A549 (cell line): ENCODE measurements around the gene SPTB. TPM values are rescaled to one million over a fixed set of nuclear protein-coding genes. Genes with fewer than 3 reads are reported as not detected.

Experiments used
- ATAC-seq, 2 experiments: fragments of 200-7000 bp in 1 of 2; fragments of >200 bp in 1 of 2; cut with Nextera tagmentation in 1 of 2; cut with Tn5 transposase in 1 of 2; 3 replicates each; pipeline versions ENCODE4 v1.8.0 to v1.9.1; 2018 to 2020; ENCODE audit warnings: mild to moderate bottlenecking in 1 of 2, moderate library complexity in 1 of 2
- CTCF ChIA-PET: fragments of 300-600 bp; sonication (Branson Sonifier 250); formaldehyde crosslinking; extraction: SDS; loops from one replicate; lab custom pipeline; 2021; ENCODE audit warnings: antibody characterized with exemption, inconsistent platforms; lab: Yijun Ruan, JAX
- POLR2A ChIA-PET: fragments of 350-600 bp; formaldehyde crosslinking; extraction: SDS; loops from one replicate; lab custom pipeline; 2021; ENCODE audit warnings: antibody characterized with exemption, inconsistent platforms; lab: Yijun Ruan, JAX
- DNase-seq, 2 experiments: peaks; one replicate each; pipeline versions ENCODE4 v3.0.0 to v3.0.0-alpha.2; 2011 to 2016; ENCODE audit warnings: low read depth in 1 of 2, low spot score in 1 of 2
- FAIRE-seq: peaks from 2 replicates; lab custom pipeline; 2011; peaks lifted over from hg19 to GRCh38; lab: Jason Lieb, UNC
- H3K27ac ChIP-seq, 2 experiments: fragments of >200 bp; sonication (Bioruptor Twin); formaldehyde crosslinking; 3 replicates each; pipeline ENCODE4 v1.5.1; 2016 to 2017
- H3K4me1 ChIP-seq: fragments of >200 bp; sonication (Bioruptor Twin); formaldehyde crosslinking; 3 replicates; pipeline ENCODE4 v1.6.1; 2016
- H3K4me2 ChIP-seq: fragments of >200 bp; sonication (Bioruptor Twin); formaldehyde crosslinking; 3 replicates; pipeline ENCODE4 v1.6.1; 2016
- H3K4me3 ChIP-seq: fragments of >200 bp; sonication (Bioruptor Twin); formaldehyde crosslinking; 3 replicates; pipeline ENCODE4 v1.5.1; 2016
- H3K9me3 ChIP-seq: fragments of >200 bp; sonication (Bioruptor Twin); formaldehyde crosslinking; 3 replicates; pipeline ENCODE4 v1.6.1; 2016
- BHLHE40 ChIP-seq: IDR thresholded peaks from 2 replicates; pipeline ENCODE4 v1.6.1; 2012; ENCODE audit warnings: low read depth, low read length, inconsistent platforms
- FOXS1 ChIP-seq: fragments of 250-450 bp; sonication (Bioruptor Pico); IDR thresholded peaks from 2 replicates; pipeline ENCODE4 v1.5.0; 2020; ENCODE audit warnings: mild to moderate bottlenecking, moderate library complexity
- GATA3 ChIP-seq: IDR thresholded peaks from 2 replicates; pipeline ENCODE4 v1.6.1; 2012; ENCODE audit warnings: borderline replicate concordance
- HDAC2 ChIP-seq: fragments of 200-600 bp; sonication (generic); IDR thresholded peaks from 2 replicates; pipeline ENCODE4 v1.6.1; 2016
- MAFK ChIP-seq: fragments of 450-650 bp; IDR thresholded peaks from 2 replicates; pipeline ENCODE4 v1.6.1; 2014; ENCODE audit not compliant: partially characterized antibody
- NPAS2 ChIP-seq: fragments of 250-450 bp; sonication (Bioruptor Pico); IDR thresholded peaks from 2 replicates; pipeline ENCODE4 v1.8.0; 2022; ENCODE audit warnings: mild to moderate bottlenecking, moderate library complexity, borderline replicate concordance
- PHF8 ChIP-seq: fragments of 200-600 bp; sonication (generic); IDR thresholded peaks from 2 replicates; pipeline ENCODE4 v1.6.1; 2016; ENCODE audit warnings: low read depth, mild to moderate bottlenecking, antibody characterized with exemption, moderate library complexity, borderline replicate concordance
- POLR2AphosphoS2 ChIP-seq: conservative IDR thresholded peaks from 2 replicates; pipeline ENCODE4 v1.6.1; 2012; ENCODE audit warnings: low read length, improper control_type of control experiment, inconsistent platforms
- RARB ChIP-seq: fragments of 250-450 bp; sonication (Bioruptor Pico); IDR thresholded peaks from 2 replicates; pipeline ENCODE4 v1.8.0; 2021; ENCODE audit warnings: mild to moderate bottlenecking, moderate library complexity
- RNF2 ChIP-seq: fragments of 200-600 bp; sonication (generic); IDR thresholded peaks from 2 replicates; pipeline ENCODE4 v1.6.1; 2016; ENCODE audit warnings: low read depth, mild to moderate bottlenecking, antibody characterized with exemption, moderate library complexity, borderline replicate concordance
- ZC3H11A ChIP-seq: fragments of 450-650 bp; IDR thresholded peaks from 2 replicates; pipeline ENCODE4 v1.6.1; 2014; ENCODE audit warnings: antibody characterized with exemption, mild to moderate bottlenecking
- WGBS: methylation state at CpG from one replicate; pipeline ENCODE4 v1.1.6; 2017; ENCODE audit errors: missing lambda C conversion rate; 5-methylcytosine and 5-hydroxymethylcytosine counted together
- polyA plus RNA-seq, 4 experiments: library from polyadenylated mRNA; depleted of rRNA in 3 of 4; stranded (reverse); fragments of >200 nt; fragmentation: RNase III in 1 of 4; extraction: RNeasy Plus Mini Kit Qiagen cat#74134 plus additional on column Dnase treatment in 1 of 4; gene quantifications; 2 replicates in 3 of 4; 3 replicates in 1 of 4; pipeline ENCODE4 v1.2.3, GENCODE V29; 2011 to 2017
- TF ChIP-seq, protein P1 (sequence below): fragments of 450-650 bp; IDR thresholded peaks from 2 replicates; pipeline ENCODE4 v1.6.1; 2014; ENCODE audit warnings: antibody characterized with exemption
- TF ChIP-seq, protein P2 (sequence below): fragments of >200 bp; sonication (Bioruptor Twin); formaldehyde crosslinking; IDR thresholded peaks from 3 replicates; pipeline ENCODE4 v1.5.1; 2016

SPTB gene
- polyA plus RNA-seq, 2 of the 4 experiments (the other 2 are of a cell fraction): 0.27 to 2.1 TPM

DNA sequence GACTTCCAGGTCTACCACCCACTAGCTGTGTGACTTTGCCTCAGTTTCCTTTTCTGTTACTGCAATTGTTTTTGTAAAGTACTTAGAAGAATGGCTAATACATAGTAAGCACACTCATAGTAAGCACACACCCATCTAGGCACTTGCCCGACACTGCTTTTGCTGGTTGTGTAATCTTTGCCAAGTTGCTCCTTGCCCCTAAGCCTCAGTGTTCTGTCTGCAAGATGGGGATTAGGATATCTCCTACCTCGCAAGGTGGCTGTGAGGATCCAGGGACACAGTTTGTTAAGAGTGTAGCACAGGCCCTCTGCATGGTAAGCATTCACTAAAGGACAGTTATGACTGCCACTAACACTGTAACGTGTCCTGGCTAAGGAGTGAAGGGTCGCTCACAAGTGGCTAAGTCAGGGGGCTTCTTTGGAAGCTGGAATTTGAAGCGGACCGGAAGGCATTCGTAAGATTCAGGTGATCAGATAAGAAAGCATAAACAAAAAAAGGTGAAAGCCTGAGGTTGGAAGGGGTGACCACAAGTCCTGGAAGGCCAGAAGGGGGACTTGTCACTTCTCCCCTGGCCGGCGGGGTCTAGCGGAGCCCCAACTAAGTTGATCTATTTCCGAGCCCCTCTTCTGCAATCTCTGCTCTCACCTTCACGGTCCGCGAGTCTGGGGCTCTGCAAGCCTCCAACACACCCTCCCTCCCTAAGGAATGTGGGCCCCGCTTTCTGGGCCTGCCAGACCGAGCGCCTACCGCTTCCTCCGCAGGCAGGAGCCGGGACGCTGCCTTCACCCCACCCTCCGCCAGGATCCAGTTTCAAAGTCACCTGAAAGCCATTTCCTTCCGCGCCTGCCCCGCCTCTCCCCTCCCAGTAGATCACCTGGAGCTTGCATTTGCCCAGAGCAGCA is 177.0 kb downstream of the SPTB start:
- CTCF ChIA-PET: interaction anchor here (1.0 to 2.1 kb wide), 3 partner anchors 10 to 66 kb away, joined by 3 to 6 read pairs (median 4); no protein-coding TSS in a partner anchor
- ATAC-seq: no peak

DNA sequence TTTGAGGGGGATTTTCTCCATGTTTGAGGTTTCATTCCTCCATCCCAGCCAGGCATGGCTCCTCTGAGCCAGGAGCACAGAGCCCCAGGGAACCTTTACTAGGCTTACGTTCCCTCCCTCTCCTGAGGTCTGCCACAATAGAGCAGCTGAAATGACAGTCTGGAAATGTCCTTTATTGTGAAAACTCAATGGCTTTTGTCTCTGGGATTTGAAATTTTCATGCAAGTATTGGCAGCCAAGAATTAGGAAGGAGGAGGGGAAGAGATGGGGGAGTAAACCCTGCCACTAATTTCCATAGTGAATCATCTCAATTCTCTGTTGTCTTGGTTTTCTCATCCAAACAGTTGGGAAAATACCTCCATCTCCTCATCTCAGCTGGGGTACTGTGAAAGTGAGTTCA is 178.0 kb downstream of the SPTB start:
- Histone ChIP-seq H3K9me3 (no peaks in the 10 kb centered on the region), H3K4me3 (no peak overlapping the region), H3K27ac (peak overlapping the region in 1 of 2 experiments; percentile 27; a peak in 1 of 6 replicates), H3K4me1 (peaks cover 39% of the 10 kb centered on the region), H3K4me2 (no peak overlapping the region)
- CTCF ChIA-PET: interaction anchor here (0.7 to 2.1 kb wide), 4 partner anchors 9 to 86 kb away, joined by 3 to 6 read pairs (median 4); no protein-coding TSS in a partner anchor
- no peak for FAIRE-seq
- WGBS: 89% methylated on average over 1 of the region's 1 CpG
- no peak for DNase-seq
- ATAC-seq: no peak
- TF ChIP-seq HDAC2 (no peak), RNF2 (no peak), RARB (no peak), PHF8 (no peak), ZC3H11A (no peak), POLR2AphosphoS2 (no peak)
- POLR2A ChIA-PET: no interaction called here

More for the DNA sequence above, 177.0 kb downstream of the SPTB start:
- H3K4me3 ChIP-seq: no peak overlapping the region
- 93% methylated on average over 25 of the region's 25 CpGs for WGBS
- TF ChIP-seq GATA3 (no peak), NPAS2 (CRISPR knock-in tag) (no peak)
- TF ChIP-seq, protein P1, sequence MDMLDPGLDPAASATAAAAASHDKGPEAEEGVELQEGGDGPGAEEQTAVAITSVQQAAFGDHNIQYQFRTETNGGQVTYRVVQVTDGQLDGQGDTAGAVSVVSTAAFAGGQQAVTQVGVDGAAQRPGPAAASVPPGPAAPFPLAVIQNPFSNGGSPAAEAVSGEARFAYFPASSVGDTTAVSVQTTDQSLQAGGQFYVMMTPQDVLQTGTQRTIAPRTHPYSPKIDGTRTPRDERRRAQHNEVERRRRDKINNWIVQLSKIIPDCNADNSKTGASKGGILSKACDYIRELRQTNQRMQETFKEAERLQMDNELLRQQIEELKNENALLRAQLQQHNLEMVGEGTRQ: no peak
- POLR2A ChIA-PET: interaction anchor here (0.5 kb wide), 1 partner anchor 32 kb away, joined by 3 read pairs; no protein-coding TSS in a partner anchor
- FAIRE-seq (no peak), DNase-seq (no peak)
- H3K4me2 ChIP-seq: peak overlapping the region; percentile 96; the same call in 2 of the 3 replicates
- peaks cover 50% of the 10 kb centered on the region for H3K4me1 ChIP-seq
- H3K27ac ChIP-seq: peak overlapping the region in 1 of 2 experiments; percentile 95; a peak in 3 of 6 replicates
- H3K9me3 ChIP-seq: no peaks in the 10 kb centered on the region

DNA sequence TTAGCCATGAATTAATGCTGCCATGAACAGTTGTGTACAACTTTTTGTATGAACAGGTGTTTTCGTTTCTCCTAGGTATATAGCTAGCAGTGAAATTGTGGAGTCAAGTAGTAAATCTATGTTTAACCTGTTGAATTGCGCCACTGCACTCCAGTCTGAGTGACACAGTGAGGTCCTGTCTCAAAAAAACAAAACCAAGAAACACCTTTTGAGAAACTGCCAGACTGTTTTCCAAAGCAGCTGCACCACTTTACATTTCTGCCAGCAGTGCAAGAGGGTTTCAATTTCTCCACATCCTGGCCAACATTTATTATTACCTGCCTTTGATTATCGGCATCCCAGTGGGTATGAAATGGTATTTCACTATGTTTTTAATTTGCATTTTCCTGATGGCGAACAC is 178.8 kb downstream of the SPTB start:
- no peak for TF ChIP-seq MAFK
- no peak for TF ChIP-seq ZC3H11A
- no peak for TF ChIP-seq FOXS1 (CRISPR knock-in tag)
- TF ChIP-seq, all 56 proteins: peak for 0
- Histone ChIP-seq H3K27ac (no peak overlapping the region), H3K9me3 (no peaks in the 10 kb centered on the region), H3K4me1 (peaks cover 32% of the 10 kb centered on the region), H3K4me2 (no peak overlapping the region), H3K4me3 (no peak overlapping the region)
- 94% methylated on average over 4 of the region's 4 CpGs for WGBS
- ChIA-PET CTCF (interaction anchor here (0.6 to 2.2 kb wide), 4 partner anchors 8 to 81 kb away, joined by 3 to 6 read pairs (median 4); no protein-coding TSS in a partner anchor), POLR2A (no interaction called here)
- FAIRE-seq (no peak), ATAC-seq (no peak), DNase-seq (no peak)

DNA sequence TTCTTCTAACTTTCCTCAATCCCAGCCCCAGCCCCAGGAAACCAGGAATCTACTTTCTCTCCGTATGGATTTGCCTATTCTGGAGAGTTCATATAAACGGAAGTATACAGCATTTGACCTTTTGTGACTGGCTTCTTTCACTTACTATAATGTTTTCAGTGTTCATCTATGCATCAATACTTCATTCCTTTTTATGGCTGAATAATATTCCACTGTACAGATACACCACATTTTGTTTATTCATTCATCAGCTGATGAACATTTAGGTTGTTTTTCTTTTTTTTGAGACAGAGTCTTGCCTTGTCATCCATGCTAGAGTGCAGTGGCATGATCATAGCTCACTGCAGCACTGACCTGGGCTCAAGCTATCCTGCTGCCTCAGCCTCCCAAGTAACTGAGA is 179.4 kb downstream of the SPTB start:
- DNase-seq: no peak
- Histone ChIP-seq H3K4me2 (no peak overlapping the region), H3K9me3 (no peaks in the 10 kb centered on the region), H3K4me3 (no peak overlapping the region), H3K4me1 (peaks cover 27% of the 10 kb centered on the region), H3K27ac (no peak overlapping the region)
- ATAC-seq: no peak
- WGBS: 65% methylated on average over 2 of the region's 2 CpGs
- FAIRE-seq: no peak
- POLR2A ChIA-PET: no interaction called here
- CTCF ChIA-PET: interaction anchor here (1.2 to 2.8 kb wide), 3 partner anchors 11 to 64 kb away, joined by 3 to 9 read pairs (median 6); no protein-coding TSS in a partner anchor
- TF ChIP-seq GATA3 (no peak), BHLHE40 (no peak)
- TF ChIP-seq, protein P2, sequence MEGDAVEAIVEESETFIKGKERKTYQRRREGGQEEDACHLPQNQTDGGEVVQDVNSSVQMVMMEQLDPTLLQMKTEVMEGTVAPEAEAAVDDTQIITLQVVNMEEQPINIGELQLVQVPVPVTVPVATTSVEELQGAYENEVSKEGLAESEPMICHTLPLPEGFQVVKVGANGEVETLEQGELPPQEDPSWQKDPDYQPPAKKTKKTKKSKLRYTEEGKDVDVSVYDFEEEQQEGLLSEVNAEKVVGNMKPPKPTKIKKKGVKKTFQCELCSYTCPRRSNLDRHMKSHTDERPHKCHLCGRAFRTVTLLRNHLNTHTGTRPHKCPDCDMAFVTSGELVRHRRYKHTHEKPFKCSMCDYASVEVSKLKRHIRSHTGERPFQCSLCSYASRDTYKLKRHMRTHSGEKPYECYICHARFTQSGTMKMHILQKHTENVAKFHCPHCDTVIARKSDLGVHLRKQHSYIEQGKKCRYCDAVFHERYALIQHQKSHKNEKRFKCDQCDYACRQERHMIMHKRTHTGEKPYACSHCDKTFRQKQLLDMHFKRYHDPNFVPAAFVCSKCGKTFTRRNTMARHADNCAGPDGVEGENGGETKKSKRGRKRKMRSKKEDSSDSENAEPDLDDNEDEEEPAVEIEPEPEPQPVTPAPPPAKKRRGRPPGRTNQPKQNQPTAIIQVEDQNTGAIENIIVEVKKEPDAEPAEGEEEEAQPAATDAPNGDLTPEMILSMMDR: no peak
